ENCODE results near the gene JPH3.

JPH3 gene

DNA sequence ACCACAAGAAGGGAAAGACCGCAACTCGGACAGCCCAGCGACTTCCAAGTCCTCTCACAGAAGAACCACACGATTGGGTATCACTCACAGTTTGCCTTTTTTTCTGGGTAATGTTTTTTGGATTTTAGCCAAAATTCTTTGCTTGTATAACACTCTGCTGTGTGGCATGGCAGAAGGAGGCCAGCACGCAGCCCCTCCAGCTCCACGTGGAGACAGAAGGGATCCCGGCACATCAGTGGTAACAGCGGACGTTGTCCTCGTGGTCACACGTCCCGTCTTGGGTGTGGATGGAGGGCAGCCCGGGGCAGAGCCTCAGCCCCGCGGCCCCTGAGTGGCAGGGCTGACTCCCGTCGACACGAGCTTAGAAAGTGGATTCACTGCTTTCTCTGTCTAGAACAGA, 94.4 kb downstream of the JPH3 start:
- peaks cover 0 to 2% of the 10 kb centered on the region in 2 donors for H3K27me3 ChIP-seq
- H3K4me3 ChIP-seq: no peak overlapping the region
- peaks cover 0 to 1% (median under 1%) of the 10 kb centered on the region in 4 donors for H3K4me1 ChIP-seq
- no peak overlapping the region for H3K27ac ChIP-seq
- no peak for DNase-seq
- H3K36me3 ChIP-seq: peaks cover 0 to 72% (median 4%) of the 10 kb centered on the region in 3 donors
- TF ChIP-seq, protein P1, sequence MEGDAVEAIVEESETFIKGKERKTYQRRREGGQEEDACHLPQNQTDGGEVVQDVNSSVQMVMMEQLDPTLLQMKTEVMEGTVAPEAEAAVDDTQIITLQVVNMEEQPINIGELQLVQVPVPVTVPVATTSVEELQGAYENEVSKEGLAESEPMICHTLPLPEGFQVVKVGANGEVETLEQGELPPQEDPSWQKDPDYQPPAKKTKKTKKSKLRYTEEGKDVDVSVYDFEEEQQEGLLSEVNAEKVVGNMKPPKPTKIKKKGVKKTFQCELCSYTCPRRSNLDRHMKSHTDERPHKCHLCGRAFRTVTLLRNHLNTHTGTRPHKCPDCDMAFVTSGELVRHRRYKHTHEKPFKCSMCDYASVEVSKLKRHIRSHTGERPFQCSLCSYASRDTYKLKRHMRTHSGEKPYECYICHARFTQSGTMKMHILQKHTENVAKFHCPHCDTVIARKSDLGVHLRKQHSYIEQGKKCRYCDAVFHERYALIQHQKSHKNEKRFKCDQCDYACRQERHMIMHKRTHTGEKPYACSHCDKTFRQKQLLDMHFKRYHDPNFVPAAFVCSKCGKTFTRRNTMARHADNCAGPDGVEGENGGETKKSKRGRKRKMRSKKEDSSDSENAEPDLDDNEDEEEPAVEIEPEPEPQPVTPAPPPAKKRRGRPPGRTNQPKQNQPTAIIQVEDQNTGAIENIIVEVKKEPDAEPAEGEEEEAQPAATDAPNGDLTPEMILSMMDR (IDR thresholded peaks at IDR 0.05): no peak
- intact Hi-C loops (cut with DNase I; ENCODE audit: low total_unique reads): no loop called here
- no peaks in the 10 kb centered on the region for H3K9me3 ChIP-seq

DNA sequence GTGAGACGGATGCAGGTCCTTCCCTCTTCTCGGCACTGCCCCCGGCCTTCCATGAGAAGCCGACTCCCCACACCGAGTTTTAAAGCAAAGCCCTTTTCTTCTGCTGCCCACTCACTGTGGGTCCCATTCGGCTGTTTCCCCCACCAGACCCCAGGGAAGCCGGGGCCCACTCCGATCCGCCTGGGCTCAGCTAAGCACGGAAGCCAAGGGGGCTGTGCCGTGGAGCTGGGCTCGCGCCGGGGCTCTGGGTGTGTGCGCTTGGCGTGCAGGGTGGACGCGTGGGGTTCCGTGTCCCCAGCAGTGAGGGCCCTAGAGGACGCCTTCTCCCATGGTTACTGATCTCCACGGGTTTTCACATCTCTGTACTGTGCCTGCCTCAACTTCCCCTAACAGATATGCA, 94.9 kb downstream of the JPH3 start:
- Histone ChIP-seq H3K9me3 (no peaks in the 10 kb centered on the region), H3K36me3 (peaks cover 0 to 78% (median 4%) of the 10 kb centered on the region in 3 donors), H3K4me1 (no peaks in the 10 kb centered on the region), H3K27me3 (no peaks in the 10 kb centered on the region), H3K4me3 (no peak overlapping the region), H3K27ac (no peak overlapping the region)
- intact Hi-C loops (cut with DNase I; ENCODE audit: low total_unique reads): no loop called here
- no peak for DNase-seq
- TF ChIP-seq, protein P1 (IDR thresholded peaks at IDR 0.05): no peak

DNA sequence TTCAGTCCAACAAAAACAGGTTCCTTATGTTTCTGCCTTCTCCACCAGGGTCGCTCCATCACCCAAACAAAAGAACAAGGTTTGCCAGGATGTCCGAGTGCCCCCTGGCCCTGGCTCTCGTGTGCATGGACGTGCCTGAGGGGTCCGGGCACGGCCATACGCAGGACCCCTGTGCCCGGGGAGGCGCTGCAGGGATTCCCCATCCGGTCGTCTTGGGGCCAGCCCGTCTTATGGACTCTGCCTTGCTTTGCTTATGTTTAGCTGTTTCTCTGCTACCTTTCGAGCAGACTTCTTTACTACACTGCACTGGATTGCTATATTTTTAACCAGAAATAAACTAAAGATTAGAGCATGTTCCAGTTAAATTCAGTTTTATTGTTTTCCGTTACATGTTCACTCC, 95.5 kb downstream of the JPH3 start:
- H3K4me3 ChIP-seq: no peak overlapping the region
- TF ChIP-seq, protein P1 (IDR thresholded peaks at IDR 0.05): no peak
- H3K27me3 ChIP-seq: no peaks in the 10 kb centered on the region
- H3K36me3 ChIP-seq: peaks cover 0 to 83% (median 4%) of the 10 kb centered on the region in 3 donors
- no peaks in the 10 kb centered on the region for H3K4me1 ChIP-seq
- H3K27ac ChIP-seq: no peak overlapping the region
- intact Hi-C loops (cut with DNase I; ENCODE audit: low total_unique reads): no loop called here
- DNase-seq: no peak
- H3K9me3 ChIP-seq: no peaks in the 10 kb centered on the region

DNA sequence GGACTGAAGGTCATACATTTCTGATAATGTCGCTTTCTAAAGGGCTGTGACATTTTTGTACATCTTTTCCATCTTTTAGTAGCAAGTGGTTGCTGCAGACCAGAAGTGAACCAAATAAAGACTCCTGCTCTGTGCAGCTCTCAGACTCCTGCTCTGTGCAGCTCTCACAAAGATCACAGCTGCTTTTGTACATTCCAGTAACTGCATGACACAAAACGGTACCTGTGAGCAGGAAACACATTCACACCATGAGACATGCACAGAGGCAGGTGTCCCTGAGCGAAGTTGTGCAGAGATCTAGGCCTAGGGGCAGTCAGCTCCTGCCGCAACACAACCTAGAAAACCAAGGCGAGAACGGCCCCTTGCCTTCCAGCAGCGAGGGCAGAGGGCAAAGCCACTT, 95.9 kb downstream of the JPH3 start:
- Histone ChIP-seq H3K4me3 (no peak overlapping the region), H3K27ac (no peak overlapping the region), H3K4me1 (no peaks in the 10 kb centered on the region), H3K27me3 (no peaks in the 10 kb centered on the region), H3K9me3 (no peaks in the 10 kb centered on the region), H3K36me3 (peaks cover 0 to 87% (median 4%) of the 10 kb centered on the region in 3 donors)
- TF ChIP-seq, protein P1 (IDR thresholded peaks at IDR 0.05): no peak
- DNase-seq: no peak
- intact Hi-C loops (cut with DNase I; ENCODE audit: low total_unique reads): no loop called here

DNA sequence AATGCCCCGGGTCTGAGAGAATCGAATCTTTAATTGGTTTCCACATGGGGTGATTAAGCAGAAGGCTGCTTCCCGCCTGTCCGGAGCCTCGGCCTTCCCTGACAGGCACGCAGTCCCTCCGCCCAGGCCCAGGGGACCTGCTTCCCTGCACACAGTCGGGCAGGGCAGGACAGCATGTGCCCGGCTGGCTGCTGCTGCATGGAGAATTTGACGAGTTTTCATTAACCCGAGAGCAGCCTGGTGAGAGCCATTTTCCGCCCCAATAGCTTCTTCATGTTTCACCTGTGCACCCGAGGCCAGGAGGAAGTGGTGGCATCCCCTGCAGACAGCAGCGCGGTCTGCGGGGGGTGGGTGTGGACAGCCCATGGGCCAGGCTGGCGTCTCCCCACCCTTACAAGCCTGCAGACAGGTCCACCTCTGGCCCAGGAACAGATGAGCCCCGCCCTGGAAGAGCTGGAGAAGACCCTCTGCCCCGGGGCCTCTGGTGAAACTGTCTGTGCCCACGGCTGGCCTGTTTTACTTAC, 96.4 kb downstream of the JPH3 start:
- Histone ChIP-seq H3K9me3 (no peaks in the 10 kb centered on the region), H3K27ac (no peak overlapping the region), H3K4me3 (no peak overlapping the region), H3K4me1 (no peaks in the 10 kb centered on the region), H3K36me3 (peaks cover 0 to 92% (median 7%) of the 10 kb centered on the region in 3 donors), H3K27me3 (no peaks in the 10 kb centered on the region)
- intact Hi-C loops (cut with DNase I; ENCODE audit: low total_unique reads): no loop called here
- TF ChIP-seq, protein P1 (IDR thresholded peaks at IDR 0.05): no peak
- no peak for DNase-seq

Data from tibial artery (tissue), 4 donors.